ENCODE results near the gene DUSP28. TPM values are rescaled to one million over a fixed set of nuclear protein-coding genes. Genes with fewer than 3 reads are reported as not detected.

The DUSP28 gene
- total and polyA plus RNA-seq, 4 donors, result 1.9 to 4.1 (median 3.0) TPM

DNA sequence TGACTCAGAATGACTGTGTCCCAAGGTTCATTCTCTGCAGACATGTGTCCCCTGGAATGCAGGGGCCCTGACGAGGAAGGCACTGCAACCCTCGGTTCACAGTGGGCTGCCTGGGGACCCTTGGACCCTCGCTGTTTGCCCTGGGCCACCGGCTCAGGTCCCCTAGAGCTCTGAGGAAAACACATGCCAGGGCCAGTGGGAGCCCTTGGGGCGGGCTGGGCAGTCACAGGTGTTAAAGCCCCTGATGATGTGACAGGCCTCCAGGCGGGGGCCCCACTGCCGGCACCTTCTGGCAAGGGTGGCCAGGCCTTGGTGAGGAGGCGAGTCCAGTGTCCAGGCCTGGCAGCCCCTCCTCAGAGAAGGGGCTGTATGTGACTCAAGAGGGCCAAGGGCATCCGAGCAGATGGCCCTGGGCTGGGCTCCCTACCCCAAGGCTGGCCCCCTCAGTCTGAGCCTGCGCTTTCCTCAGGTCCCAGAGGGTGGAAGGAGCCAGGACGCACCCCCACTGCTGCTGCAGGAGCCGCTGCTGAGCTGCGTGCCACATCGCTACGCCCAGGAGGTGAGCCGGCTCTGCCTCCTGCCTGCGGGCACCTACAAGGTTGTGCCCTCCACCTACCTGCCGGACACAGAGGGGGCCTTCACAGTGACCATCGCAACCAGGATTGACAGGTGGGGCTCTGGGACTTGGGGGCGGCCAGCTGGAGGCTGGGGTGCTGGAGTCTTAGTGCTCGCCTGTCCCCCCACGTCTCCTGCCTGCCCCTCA lies 37.4 kb downstream of the DUSP28 start:
- Histone ChIP-seq H3K9ac (ENCODE audit: low read depth in 1 of 2, low read length in 2 of 2) (no peak overlapping the region), H3K27ac (ENCODE audit: low read depth in 1 of 2, low read length in 2 of 2) (no peak overlapping the region), H3K9me3 (ENCODE audit: control insufficient read depth in 4 of 4, low read length in 3 of 4) (no peaks in the 10 kb centered on the region), H3K4me1 (ENCODE audit: control insufficient read depth in 4 of 4, insufficient read depth in 4 of 4, low read length in 3 of 4) (peaks cover 9 to 20% (median 17%) of the 10 kb centered on the region in 4 donors), H3K36me3 (ENCODE audit: control insufficient read depth in 4 of 4, insufficient read depth in 3 of 4, low read depth in 1 of 4, low read length in 3 of 4) (peaks cover 0 to 11% (median 3%) of the 10 kb centered on the region in 4 donors), H3K27me3 (ENCODE audit: control insufficient read depth in 4 of 4, insufficient read depth in 4 of 4, low read length in 3 of 4) (no peaks in the 10 kb centered on the region), H3K4me3 (ENCODE audit: low read depth in 1 of 3, low read length in 3 of 3) (no peak overlapping the region)
- 93% methylated on average over 22 of the region's 22 CpGs for WGBS
- no peak for DNase-seq (ENCODE audit: low spot score)
- TF ChIP-seq RXRA (IDR thresholded peaks at IDR 0.05) (no peak), HNF4A (conservative IDR thresholded peaks at IDR 0.05) (no peak), YY1 (IDR thresholded peaks at IDR 0.05) (no peak), JUND (IDR thresholded peaks at IDR 0.05) (no peak), EGR1 (IDR thresholded peaks at IDR 0.05; ENCODE audit: low read depth in 2 of 2) (no peak), FOXA2 (IDR thresholded peaks at IDR 0.05) (no peak), TAF1 (conservative IDR thresholded peaks at IDR 0.05) (no peak)
- TF ChIP-seq, protein P1, sequence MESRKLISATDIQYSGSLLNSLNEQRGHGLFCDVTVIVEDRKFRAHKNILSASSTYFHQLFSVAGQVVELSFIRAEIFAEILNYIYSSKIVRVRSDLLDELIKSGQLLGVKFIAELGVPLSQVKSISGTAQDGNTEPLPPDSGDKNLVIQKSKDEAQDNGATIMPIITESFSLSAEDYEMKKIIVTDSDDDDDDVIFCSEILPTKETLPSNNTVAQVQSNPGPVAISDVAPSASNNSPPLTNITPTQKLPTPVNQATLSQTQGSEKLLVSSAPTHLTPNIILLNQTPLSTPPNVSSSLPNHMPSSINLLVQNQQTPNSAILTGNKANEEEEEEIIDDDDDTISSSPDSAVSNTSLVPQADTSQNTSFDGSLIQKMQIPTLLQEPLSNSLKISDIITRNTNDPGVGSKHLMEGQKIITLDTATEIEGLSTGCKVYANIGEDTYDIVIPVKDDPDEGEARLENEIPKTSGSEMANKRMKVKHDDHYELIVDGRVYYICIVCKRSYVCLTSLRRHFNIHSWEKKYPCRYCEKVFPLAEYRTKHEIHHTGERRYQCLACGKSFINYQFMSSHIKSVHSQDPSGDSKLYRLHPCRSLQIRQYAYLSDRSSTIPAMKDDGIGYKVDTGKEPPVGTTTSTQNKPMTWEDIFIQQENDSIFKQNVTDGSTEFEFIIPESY (IDR thresholded peaks at IDR 0.05), result no peak
- TF ChIP-seq, protein P2, sequence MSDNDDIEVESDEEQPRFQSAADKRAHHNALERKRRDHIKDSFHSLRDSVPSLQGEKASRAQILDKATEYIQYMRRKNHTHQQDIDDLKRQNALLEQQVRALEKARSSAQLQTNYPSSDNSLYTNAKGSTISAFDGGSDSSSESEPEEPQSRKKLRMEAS (IDR thresholded peaks at IDR 0.05), result no peak
- TF ChIP-seq, protein P3, sequence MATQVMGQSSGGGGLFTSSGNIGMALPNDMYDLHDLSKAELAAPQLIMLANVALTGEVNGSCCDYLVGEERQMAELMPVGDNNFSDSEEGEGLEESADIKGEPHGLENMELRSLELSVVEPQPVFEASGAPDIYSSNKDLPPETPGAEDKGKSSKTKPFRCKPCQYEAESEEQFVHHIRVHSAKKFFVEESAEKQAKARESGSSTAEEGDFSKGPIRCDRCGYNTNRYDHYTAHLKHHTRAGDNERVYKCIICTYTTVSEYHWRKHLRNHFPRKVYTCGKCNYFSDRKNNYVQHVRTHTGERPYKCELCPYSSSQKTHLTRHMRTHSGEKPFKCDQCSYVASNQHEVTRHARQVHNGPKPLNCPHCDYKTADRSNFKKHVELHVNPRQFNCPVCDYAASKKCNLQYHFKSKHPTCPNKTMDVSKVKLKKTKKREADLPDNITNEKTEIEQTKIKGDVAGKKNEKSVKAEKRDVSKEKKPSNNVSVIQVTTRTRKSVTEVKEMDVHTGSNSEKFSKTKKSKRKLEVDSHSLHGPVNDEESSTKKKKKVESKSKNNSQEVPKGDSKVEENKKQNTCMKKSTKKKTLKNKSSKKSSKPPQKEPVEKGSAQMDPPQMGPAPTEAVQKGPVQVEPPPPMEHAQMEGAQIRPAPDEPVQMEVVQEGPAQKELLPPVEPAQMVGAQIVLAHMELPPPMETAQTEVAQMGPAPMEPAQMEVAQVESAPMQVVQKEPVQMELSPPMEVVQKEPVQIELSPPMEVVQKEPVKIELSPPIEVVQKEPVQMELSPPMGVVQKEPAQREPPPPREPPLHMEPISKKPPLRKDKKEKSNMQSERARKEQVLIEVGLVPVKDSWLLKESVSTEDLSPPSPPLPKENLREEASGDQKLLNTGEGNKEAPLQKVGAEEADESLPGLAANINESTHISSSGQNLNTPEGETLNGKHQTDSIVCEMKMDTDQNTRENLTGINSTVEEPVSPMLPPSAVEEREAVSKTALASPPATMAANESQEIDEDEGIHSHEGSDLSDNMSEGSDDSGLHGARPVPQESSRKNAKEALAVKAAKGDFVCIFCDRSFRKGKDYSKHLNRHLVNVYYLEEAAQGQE (IDR thresholded peaks at IDR 0.05), result no peak

DNA sequence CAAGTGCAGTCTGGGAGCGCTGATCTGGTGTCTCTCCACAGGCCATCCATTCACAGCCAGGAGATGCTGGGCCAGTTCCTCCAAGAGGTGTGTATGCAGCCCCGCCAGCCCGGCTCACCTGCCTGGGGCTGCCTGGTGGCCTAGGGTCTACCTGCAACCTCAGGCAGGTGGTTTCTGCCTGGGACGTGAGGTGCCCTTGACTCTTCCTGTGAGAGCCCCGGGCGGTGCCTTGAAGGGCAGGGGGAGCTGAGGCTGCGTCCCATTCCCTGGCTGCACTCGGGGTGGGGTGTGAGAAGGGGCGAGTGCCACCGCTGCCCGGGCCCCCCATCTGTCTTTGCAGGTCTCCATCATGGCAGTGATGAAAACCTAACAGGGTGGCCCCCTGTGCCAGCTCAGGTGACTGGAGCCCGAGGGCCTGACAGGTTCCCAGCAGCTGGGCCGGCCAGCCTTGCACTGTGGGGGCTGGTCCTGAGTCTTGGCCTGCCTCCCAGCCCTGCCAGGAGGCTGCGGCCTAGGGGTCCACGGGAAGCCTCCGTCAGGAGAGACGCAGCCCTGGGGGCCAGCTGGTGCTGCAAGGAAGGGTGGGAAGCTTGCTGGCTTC lies 38.3 kb downstream of the DUSP28 start:
- Histone ChIP-seq H3K9ac (ENCODE audit: low read depth in 1 of 2, low read length in 2 of 2) (no peak overlapping the region), H3K27ac (ENCODE audit: low read depth in 1 of 2, low read length in 2 of 2) (no peak overlapping the region), H3K27me3 (ENCODE audit: control insufficient read depth in 4 of 4, insufficient read depth in 4 of 4, low read length in 3 of 4) (no peaks in the 10 kb centered on the region), H3K36me3 (ENCODE audit: control insufficient read depth in 4 of 4, insufficient read depth in 3 of 4, low read depth in 1 of 4, low read length in 3 of 4) (peaks cover 0 to 11% (median 4%) of the 10 kb centered on the region in 4 donors), H3K4me1 (ENCODE audit: control insufficient read depth in 4 of 4, insufficient read depth in 4 of 4, low read length in 3 of 4) (peaks cover 9 to 20% (median 17%) of the 10 kb centered on the region in 4 donors), H3K9me3 (ENCODE audit: control insufficient read depth in 4 of 4, low read length in 3 of 4) (no peaks in the 10 kb centered on the region), H3K4me3 (ENCODE audit: low read depth in 1 of 3, low read length in 3 of 3) (no peak overlapping the region)
- WGBS, result 97% methylated on average over 17 of the region's 17 CpGs
- no peak for DNase-seq (ENCODE audit: low spot score)
- TF ChIP-seq RXRA (IDR thresholded peaks at IDR 0.05), result no peak
- TF ChIP-seq RAD21 (IDR thresholded peaks at IDR 0.05), result no peak
- TF ChIP-seq, protein P3 (IDR thresholded peaks at IDR 0.05), result no peak
- TF ChIP-seq HNF4A (conservative IDR thresholded peaks at IDR 0.05), result no peak
- TF ChIP-seq FOXA1 (IDR thresholded peaks at IDR 0.05), result no peak
- TF ChIP-seq JUND (IDR thresholded peaks at IDR 0.05), result no peak
- TF ChIP-seq SP1 (IDR thresholded peaks at IDR 0.05), result no peak
- TF ChIP-seq, protein P4, sequence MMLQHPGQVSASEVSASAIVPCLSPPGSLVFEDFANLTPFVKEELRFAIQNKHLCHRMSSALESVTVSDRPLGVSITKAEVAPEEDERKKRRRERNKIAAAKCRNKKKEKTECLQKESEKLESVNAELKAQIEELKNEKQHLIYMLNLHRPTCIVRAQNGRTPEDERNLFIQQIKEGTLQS (IDR thresholded peaks at IDR 0.05), result no peak
- TF ChIP-seq YY1 (IDR thresholded peaks at IDR 0.05), result no peak
- no peak for TF ChIP-seq FOXA2 (IDR thresholded peaks at IDR 0.05)
- TF ChIP-seq, protein P1 (IDR thresholded peaks at IDR 0.05), result no peak
- no peak for TF ChIP-seq TAF1 (conservative IDR thresholded peaks at IDR 0.05)
- TF ChIP-seq, protein P2 (IDR thresholded peaks at IDR 0.05), result no peak
